SIG-M5 treated with dmso at 0.1 percent for 504 hours (cell line): Measurements from ENCODE around the gene CFAP54.
"Not testable (repeated sequence)": the region's sequence is repeated elsewhere in the genome, so short reads cannot be mapped to it uniquely, and the experiment has no call there.

Experiments
- DNase-seq: peaks from one replicate; lab custom pipeline; 2025; ENCODE audit not compliant: unreplicated experiment; lab: John Stamatoyannopoulos, UW

Gene CFAP54

GRCh38 chr12:96720363-96720705 lies 231.0 kb downstream of the CFAP54 start:
- DNase-seq, result no peak

GRCh38 chr12:96729466-96729865 lies 240.1 kb downstream of the CFAP54 start:
- DNase-seq, result not testable (repeated sequence)

- no peak for DNase-seq
Observed at GRCh38 chr12:96729886-96730285, 240.5 kb downstream of the CFAP54 start.

DNA sequence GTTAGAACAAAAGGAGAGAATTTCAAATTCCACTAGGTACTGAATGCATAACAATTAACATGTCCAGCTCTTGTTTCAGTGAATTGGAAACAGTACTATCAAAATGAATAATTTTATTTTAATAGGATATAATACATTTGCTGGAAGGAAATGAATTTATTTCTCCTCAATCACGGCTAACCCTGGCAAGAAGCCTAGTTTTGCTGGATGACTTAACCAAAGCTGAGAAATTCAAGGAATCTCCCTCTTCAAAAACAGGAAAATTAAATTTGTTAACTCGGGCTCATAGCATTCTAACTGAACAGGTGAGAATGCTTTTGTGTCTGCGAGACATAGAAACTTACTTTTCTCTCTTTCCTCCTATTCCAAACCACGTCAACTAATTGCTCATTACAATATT lies 254.2 kb downstream of the CFAP54 start:
- DNase-seq, result no peak

- DNase-seq, result no peak
Observed at GRCh38 chr12:96749999-96750398, 260.6 kb downstream of the CFAP54 start.

GRCh38 chr12:96751626-96752025 lies 262.2 kb downstream of the CFAP54 start:
- no peak for DNase-seq

GRCh38 chr12:96752211-96752610 lies 262.8 kb downstream of the CFAP54 start:
- DNase-seq, result no peak

DNA sequence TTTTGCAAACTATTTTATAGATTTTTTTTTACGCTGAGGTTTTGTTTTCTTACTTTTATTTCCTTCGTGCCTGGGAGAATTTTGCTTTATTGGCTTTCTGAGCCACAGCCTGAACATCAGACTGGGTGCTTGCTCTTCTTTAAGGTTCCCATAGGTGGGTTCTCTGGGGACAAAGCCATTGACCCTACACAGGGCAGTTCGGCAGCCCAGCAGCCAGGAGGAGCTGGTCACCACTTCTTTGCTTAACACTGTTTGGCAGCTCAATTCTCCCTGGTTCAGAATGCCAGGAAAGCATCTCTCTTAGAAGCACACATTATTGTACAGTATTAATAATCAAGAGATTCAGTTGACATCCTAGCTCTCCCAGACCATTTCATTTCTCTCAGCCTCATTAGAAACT lies 276.9 kb downstream of the CFAP54 start:
- DNase-seq, result no peak

DNA sequence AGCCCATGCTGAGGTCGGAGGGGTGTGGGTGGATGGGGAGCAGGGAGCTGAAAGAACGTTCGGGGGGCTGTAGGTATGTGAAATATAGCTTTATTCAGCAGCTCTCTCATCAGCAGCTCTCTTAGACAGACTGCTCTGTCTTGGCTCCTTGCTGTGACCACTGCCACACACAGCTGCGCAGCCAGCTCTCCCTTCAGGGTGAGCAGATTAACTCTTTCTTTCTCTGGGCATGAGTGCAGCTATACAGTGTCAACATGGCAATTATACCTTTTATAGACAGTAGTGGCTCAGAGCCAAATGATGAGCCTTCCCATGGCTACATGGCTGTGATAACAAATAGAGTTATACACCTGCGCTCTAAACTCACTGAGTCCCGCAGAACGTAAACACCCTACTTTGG lies 280.0 kb downstream of the CFAP54 start:
- DNase-seq, result no peak

DNA sequence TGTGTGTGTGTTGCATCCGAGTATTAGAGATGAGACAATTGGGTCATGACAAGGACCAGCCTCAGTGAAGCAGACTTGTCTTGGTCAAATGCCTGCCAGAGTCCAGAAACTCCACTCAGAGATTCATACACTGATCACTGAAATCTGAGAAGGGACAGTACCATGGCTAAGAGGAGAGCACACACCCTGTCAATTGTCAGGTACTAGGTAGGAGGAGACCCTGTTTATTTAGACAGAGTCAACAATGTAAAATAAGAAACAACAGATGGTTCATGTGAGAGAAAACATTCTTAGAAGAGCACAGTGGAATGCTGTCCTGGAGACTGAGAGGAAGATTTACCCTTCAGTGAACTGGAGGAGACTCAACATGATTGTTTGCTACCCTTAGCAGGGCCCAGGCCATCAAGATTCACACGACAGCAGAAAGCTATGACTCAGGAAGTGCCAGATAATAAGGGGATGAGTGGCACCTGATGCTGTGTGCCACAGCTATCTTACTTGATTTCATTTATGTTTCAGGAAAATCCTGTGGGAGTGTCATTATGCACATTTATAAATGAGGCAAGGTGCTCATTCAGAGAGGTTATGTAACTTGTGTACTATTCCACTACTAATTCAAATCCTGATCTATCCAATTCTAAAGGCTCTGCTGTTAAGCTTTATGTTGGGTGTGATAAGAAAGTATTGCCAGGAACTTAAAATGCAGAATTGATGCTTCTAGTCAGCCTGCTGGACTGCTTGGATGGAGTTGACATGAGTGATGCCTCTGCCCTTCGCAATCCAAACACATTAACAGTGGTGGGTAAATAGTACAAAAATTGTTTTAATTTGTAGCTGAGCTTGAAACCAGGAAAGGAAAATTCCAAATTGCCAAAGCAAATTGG lies 281.1 kb downstream of the CFAP54 start:
- DNase-seq, result no peak

- no peak for DNase-seq
Observed at GRCh38 chr12:96773031-96773430, 283.7 kb downstream of the CFAP54 start.

DNA sequence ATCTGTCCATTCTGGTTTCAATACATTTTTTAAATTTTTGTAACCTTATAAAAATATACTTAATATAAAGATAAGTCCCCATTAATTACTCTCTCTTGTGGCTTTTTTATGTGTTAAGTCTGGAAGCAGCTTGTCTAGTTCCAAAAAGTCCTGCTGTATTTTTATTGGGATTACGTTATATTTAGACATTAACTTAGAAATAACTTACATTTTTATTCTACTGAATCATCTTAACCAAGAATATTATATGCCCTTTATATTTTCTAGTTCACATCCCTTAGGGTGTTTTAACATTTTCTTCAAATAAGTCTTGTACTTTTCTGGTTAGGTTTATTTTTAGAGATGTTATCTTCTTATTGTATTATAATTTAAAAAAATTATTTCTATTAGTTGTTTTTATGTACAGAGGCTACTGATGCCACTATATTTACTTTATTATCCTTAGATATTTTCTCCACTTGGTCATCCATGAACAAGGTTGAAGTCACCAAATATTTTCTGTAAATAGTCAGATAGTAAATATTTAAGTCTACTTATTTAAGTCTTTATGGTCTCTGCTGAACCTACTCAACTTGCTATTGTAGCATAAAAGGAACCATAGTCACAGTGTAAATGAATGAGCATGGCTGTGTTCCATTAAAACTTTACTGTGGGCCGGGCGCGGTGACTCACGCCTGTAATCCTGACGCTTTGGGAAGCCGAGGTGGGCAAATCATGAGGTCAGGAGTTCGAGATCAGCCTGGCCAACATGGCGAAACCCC lies 285.3 kb downstream of the CFAP54 start:
- DNase-seq, result no peak

- no peak for DNase-seq
Observed at GRCh38 chr12:96776908-96777307, 287.5 kb downstream of the CFAP54 start.

DNA sequence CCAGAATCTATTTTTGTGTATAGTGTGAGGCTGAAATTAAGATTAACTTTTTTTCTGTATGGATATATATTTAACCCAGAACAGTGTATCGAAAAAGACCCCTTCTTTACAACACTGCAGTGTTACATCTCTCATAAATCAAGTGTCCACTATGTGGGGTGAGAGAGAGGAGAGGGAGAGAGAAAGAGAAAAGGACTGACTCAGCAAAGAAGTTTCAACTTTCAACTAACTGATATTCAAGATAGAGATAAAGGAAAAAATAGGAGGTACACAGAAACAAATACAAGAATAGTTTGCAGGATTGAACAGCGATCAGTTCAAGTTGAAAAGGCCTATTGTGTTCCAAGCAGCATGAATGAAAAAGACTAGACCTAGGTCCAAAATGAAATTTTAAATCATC lies 291.0 kb downstream of the CFAP54 start:
- DNase-seq, result no peak

DNA sequence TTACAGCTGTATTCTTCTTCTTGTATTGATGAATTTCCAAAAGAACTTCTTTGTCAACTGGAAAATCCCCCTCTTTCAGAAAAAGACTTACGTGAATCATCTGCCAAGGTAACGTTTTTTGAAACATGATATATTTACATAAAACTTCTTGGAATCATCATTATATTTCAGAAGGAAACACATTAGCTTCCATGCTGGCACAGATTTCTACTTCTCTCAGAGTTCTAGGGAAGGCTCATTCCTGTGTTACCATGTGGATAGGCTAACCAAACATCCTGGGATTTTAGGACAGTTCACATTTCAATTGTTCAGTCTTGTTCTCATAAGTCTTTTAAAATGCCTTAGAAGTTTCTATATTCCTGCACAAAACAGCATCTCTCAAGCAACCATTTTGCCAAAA lies 297.4 kb downstream of the CFAP54 start:
- DNase-seq, result no peak

GRCh38 chr12:96803969-96804368 lies 314.6 kb downstream of the CFAP54 start:
- no peak for DNase-seq

DNA sequence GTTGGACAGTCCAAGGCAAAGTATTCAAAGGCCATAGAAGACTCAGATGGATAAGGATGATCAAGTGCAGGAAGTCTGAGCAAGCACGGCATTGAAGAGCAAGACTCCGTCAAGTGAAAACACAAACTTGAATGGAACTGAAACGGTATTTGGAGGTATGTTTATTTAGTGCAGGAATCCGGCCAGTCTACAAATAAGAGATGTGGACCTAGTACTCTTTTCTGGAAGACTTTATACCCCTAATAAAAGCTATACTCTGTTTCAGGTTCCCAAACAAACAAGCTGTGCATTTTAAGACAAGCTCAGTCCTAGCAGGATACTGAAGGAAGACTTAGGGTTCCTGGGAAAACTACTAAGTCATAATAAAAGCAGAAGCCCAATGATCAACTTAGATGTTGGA lies 316.9 kb downstream of the CFAP54 start:
- no peak for DNase-seq

DNA sequence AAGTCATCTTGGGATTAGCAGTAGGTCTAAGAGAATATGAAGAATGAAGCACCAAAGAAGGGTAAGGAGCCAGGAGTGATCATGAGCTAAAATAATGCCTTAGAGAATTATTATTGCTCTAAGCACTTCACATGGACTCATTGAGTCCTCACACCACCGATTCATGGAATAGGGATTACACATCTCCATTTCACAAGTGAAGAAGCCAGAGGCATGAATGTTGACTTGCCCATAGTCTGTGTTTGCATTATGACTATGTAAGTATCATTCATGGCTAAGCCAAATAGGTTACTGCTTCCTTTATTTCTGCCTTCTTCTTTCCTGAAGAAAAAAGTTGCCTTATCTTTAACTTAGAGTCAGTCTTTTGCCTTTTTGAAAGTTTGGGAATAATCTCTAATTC lies 318.4 kb downstream of the CFAP54 start:
- DNase-seq, result no peak

DNA sequence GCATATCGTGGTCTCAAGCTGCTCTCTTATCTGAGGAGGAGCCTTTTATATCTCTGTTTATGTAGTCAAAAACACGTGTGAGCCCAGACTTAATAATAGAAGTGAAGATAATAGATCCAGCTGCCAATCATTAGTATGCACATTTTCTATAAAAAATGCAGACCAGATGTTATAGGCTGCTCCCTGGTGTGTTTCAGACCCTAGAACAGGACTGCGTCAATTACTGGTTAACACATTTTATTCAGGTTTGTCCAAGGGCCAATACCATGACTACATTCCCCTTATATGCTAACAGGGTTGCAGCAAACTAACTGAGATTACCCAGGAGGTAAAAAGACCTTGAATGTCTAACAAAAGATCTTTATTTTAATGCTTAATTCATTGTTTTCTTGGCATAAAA lies 319.2 kb downstream of the CFAP54 start:
- DNase-seq, result no peak

DNA sequence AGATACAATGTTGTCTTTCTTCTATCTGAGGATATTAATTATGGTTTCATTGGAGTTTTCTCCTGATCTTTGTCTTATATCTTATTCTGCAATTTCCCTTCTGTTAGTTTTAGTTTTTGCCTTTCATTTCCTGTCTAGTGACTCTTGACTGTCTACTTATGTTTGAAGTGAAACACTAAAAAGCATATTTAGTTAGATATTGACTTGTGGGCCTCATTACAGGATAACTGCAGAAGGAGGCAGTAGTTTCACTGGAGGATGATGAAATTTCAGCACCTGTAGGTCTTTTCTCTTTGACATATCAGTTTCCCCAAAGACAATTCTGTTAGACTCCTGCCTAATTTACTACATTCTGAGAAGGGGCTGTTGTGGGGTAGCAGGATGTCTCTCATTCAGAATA lies 320.1 kb downstream of the CFAP54 start:
- DNase-seq, result no peak

DNA sequence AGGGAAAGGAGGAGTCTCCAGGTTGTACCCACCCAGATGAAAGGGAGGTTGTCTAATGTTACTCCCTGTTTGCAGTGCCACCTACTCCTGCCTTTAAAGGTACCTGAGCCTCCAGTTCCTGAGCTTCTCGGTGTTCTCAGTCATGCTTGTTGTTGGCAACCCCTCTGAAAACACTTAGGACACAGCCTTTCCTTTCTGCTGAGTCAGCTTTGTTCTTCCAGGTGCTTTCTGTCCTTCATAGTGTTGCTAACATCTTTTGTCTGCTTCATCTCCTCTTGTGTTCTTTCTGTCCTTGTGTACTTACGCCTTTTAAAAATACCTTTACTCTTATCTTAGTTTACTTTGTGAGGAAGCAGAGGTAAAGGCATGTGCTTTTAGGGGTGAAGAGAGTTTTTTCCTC lies 320.7 kb downstream of the CFAP54 start:
- DNase-seq, result no peak

DNA sequence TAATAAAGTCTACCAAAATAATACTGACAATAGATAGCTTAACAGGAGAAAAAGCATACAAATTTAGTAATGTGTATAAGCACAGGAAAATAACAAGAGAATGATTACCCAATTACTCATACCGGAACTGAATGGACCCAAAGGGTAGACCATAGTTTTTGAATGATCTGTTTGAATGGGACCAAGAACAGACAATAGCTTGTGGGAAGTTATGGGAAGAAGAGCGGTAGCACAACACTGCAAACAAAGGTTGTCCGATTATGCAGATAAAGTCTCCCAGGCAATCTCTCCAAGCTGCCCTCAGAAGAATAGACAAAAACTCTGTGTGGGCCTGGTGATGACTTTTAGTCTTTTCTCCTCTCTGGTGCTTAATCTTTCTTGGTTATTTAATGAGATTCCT lies 321.1 kb downstream of the CFAP54 start:
- DNase-seq, result no peak
